Measurements from ENCODE around the gene AFDN.

The AFDN gene

DNA sequence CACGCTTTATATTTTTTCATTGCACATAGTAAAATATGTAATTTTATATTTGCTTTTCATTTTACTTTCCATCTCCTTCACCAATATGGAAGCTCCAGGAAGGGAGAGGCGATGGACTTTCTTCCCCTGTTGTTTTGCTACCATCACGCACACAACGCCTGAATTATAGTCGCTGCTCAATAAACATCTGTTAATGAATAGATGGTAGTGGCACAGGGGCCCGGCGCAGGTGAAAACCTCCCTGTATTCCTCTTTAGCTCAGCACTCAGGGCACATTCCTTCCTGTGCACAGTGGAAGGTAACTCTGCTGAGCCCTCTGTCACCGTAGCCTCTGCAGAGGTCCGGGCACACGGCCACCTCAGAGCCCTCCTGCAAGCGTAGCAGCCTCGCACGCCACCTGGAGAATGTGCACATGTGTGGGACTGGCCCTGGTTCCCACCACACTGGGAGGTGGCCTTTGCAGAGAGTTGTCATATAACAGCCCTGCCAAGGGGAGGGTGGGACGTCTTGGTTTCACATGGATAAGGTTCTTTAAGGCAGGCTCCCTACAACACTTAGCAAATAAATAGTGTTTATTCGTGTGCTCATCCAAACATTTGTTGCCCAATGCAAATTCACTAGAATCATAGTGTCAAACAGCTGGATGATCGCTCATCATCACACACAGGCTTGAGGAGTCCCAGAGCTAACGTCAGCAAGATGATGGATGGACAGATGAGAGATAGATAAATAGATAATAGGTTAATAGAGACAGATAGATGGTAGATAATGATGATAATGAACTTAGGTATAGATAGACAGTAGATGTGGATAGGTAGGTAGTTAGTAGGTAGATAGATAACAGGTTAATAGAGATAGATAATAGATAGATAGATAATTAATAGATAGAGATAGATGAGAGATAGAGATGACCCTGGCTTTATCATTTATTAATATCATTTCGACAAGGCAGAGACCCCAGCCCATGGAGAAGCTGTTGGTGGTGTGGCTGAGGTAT lies 32.3 kb upstream of the AFDN start:
- no peak for DNase-seq (ENCODE audit: low read depth in 2 of 2, low spot score in 1 of 2)

DNA sequence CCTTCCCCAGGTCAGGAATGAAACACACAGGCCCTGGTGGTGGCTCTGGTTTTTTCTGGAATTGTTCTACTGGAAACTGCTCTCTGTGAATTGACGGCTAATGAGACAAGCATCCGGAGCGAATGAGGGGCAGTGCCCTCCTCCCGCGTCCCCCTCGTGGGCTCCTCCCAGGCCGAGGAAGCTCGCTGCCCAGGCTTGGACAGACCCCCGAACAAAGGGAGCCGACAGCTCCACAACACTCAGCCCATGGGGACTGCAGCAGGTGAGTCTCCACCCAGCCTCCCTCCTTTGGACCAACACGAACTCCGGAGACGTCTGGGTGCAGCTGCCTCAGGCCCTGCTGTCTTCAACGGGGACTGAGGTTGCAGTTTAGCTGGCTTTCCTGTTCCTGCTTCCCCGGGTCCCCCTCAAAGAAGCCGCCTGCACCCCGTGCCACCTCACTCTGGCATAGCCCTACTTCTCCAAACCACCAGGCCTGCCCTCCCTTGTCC lies 31.3 kb upstream of the AFDN start:
- no peak for DNase-seq (ENCODE audit: low read depth in 2 of 2, low spot score in 1 of 2)

- DNase-seq (ENCODE audit: low read depth in 2 of 2, low spot score in 1 of 2): no peak
Observed at GRCh38 chr6:167795874-167796191, 30.9 kb upstream of the AFDN start.

- no peak for DNase-seq (ENCODE audit: low read depth in 2 of 2, low spot score in 1 of 2)
Observed at GRCh38 chr6:167796192-167796981, 30.3 kb upstream of the AFDN start.

DNA sequence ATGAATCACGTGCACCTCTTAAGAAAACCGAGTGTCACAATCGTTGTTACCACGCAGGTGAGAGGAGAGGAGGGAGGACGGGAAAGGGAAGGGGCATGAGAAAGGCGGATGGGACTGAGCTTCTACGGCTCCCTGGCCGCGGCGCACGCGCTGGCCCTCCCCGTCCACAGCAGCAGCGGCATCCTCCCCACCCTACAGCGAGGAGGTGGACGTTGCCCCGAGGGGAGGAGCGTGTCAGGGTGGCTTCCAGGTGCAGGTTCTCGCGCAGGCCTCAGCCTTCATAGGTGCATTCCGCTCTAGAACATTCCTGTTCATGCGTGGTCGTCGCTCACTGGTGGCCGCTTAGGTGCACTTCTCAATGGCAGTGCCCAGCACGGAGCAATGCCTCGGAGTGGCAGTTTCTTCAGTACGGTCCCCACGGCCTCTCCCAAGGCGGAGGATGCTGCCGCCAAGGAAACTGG lies 29.7 kb upstream of the AFDN start:
- DNase-seq (ENCODE audit: low read depth in 2 of 2, low spot score in 1 of 2): no peak

- no peak for DNase-seq (ENCODE audit: low read depth in 2 of 2, low spot score in 1 of 2)
Observed at GRCh38 chr6:167797476-167798265, 29.0 kb upstream of the AFDN start.

GRCh38 chr6:167798453-167798852 lies 28.3 kb upstream of the AFDN start:
- no peak for DNase-seq (ENCODE audit: low read depth in 2 of 2, low spot score in 1 of 2)

DNA sequence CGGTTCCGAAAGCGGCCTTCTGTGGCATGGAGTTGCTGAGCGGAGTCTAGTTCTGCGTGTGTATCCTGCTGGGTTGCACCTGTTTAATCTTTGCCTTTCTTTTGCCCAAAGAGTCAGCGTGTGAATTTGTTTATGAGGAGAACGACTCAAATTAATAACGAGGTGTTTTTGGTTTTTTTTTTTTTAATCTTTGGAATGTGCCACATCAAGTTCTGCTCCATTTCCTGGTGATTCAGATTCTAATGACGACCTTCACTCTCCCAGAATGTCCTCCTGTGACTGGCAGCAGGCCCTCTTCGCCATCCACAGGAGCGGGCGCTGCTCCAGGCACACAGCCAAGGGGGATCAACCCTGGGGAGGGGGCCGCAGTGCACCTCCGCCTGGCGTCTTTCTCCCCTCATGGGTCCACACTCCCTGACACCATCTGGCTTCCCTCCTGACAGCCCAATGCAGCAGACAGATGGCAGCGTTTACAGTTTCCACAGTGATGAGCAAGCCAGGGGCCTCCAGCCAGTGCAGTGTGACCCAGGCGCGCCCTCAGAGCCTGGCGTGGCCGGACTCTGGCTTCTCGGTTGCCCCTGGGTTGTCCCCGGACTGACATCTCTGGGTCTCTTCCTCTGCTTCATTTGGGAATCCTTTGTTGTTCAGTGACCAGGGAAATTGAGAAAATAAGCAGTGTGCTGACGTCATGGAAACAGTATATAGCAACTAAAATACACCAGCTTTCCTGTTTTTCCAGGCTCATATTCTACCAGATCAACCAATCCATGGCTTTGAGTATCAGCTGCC lies 27.5 kb upstream of the AFDN start:
- no peak for DNase-seq (ENCODE audit: low read depth in 2 of 2, low spot score in 1 of 2)

- DNase-seq (ENCODE audit: low read depth in 2 of 2, low spot score in 1 of 2): no peak
Observed at GRCh38 chr6:167800549-167800948, 26.2 kb upstream of the AFDN start.

DNA sequence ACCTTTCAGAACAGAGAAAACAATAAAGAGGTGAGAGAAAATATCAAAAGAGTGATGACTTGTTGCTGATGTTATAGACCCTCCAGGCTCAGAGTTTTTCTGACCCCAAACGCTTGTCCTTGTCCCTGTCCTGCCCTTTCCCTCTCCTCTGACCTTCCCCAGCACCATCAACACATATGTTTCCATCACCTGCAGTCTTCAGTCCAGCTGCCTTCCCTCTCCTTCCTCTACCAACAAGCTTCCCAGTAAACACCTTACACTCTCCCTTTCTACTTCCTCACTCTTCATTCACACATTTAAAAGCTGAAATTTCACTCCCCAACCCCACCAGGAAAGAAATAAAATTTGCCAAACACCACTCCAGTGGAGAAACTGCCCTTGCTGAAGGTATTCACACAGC lies 25.4 kb upstream of the AFDN start:
- DNase-seq (ENCODE audit: low read depth in 2 of 2, low spot score in 1 of 2): no peak

DNA sequence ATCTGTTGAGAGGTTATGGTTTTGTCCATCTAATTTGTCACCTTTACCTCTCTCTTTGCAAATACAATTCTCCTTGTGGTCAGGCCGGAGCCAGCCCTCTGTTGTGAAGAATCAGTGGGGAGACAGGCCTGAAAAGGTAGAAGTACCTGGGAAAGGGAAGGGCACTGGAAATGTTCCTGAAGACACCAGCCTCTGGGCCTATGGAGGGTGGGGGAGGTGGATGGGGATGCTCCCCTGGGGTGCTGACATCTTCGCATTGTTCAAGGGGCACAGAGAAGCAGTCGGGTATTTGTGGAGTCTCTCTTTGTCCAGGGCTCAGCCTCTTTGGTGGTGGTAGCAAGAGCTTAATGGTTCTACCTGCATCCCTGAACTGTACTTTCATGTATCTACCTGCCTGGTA lies 24.4 kb upstream of the AFDN start:
- DNase-seq (ENCODE audit: low read depth in 2 of 2, low spot score in 1 of 2): no peak

GRCh38 chr6:167803816-167804215 lies 22.9 kb upstream of the AFDN start:
- DNase-seq (ENCODE audit: low read depth in 2 of 2, low spot score in 1 of 2): no peak

DNA sequence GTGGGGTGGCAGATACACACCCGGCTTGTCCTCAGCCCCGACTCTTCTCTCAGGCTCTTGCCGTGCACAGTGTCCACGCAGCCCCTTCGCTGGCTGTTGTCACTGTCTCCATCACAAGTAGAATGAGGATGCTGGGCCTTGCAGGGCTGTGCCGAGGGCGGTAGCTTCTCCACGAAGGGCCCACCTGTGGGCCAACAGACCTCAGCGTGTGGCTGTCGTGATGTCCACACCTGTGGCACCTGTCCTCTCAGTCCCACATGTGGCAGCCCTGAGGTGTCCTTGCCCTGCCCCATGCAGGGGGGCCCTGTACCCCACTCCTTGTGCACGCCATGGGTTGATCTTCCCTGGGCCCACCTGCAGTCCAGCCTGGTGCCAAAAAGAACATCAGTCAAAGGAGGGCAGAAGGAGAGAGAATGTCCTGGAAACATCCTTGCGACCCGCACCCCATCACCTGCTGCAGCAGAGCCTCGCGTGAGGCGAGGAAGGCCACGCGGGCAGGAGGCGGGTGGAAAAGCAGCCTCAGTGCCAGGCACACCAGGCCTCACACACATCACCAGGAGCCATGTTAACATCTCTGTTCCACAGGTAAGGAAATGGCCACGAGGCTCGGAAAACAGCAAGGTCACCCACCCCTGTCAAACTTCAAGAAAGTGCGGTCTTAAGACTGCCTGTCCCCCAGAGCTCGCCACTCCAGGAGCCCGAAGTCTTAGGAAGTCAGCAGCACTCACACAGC lies 22.3 kb upstream of the AFDN start:
- DNase-seq (ENCODE audit: low read depth in 2 of 2, low spot score in 1 of 2): no peak

GRCh38 chr6:167805349-167806060 lies 21.2 kb upstream of the AFDN start:
- DNase-seq (ENCODE audit: low read depth in 2 of 2, low spot score in 1 of 2): no peak

DNA sequence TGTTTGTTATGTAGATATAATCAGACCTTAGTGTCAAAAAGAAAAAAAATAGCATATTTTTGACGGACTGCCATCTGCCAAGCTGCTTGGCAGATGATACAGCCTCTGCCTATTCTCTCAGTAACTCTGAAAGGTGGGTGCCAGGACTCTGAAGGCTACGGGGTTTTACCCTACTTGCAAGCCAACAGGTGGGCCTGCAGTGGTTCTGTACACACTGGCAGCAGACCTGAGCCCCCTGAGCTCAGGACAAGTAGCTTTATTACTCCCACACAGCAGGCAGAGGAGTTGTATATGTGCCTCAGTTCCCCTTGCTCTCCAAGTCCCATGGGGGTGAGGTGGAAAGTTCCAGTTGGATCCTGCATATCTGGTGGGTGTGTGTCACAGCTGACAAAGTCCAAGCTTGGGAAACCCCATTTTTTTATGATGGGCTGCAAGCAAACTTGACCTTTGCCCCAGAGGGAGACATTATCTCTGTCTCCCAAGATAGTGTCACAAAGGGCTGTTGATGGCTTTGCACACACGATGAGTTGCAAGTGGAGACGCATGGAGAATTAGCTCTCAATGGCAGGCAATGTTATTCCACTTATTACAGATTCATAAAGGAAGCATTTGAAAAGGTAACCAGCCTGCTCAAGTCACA lies 20.5 kb upstream of the AFDN start:
- no peak for DNase-seq (ENCODE audit: low read depth in 2 of 2, low spot score in 1 of 2)

DNA sequence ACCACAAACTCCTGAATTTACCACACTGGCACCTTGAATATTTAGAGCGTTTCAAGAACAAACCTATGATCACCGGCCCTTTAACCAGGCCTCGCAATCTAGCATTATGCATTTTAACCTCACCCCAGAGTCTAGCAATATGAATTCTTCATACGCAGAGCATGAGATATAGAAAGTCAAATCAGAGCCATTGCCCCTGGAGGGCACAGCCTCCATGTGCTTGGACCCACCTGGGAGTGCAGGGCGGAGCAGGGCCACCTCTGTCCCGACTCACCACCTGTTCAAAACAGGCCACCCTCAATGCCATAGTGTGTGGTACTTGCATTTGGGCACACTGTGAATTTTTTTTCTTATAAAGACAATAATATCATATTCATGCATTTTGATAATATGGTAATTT lies 19.5 kb upstream of the AFDN start:
- no peak for DNase-seq (ENCODE audit: low read depth in 2 of 2, low spot score in 1 of 2)

GRCh38 chr6:167807756-167808155 lies 19.0 kb upstream of the AFDN start:
- DNase-seq (ENCODE audit: low read depth in 2 of 2, low spot score in 1 of 2): no peak

DNA sequence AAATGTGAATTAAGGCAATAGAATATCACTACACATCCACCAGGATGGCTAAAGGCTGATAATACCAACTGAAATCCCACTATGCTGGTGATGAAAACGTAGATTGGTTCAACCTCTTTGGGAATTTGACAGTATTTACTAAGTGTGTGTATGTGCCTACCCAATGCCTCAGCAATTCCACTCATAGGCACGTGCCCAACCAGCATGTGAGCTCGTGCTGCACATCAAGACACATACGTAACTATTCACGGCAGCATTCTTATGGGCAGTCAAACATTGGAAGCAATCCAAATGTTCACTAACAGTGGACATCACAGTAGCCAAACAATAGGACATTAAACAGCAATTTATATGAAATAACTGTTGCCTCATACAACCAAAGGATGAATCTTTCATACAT lies 15.7 kb upstream of the AFDN start:
- DNase-seq (ENCODE audit: low read depth in 2 of 2, low spot score in 1 of 2): no peak

Measured in stimulated activated CD8-positive, alpha-beta memory T cell treated with anti-CD3 and anti-CD28 coated beads, Interleukin-4, amount 100 ng/mL, for 1 hour (primary cell).